ENCODE measurements around the gene PIK3CB.

PIK3CB gene

DNA sequence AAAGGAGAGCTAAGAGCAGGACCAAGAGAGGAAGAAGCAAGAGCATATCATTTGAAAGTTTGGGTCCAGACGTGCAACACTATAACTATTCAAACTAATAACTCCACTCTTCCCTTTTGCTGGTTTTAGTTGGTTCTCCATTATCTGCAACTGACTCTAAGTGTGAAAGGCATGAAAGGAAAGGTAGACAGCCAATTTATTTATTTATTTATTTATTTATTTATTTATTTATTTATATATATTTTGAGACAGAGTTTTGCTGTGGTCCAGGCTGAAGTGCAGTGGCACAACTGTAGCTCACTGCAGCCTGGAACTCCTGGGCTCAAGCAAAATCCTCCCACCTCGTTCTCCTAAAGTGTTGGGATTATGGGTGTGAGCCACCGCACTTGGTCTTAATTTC lies 22.1 kb upstream of the PIK3CB start:
- no peaks in the 10 kb centered on the region for H3K36me3 ChIP-seq (ENCODE audit: control insufficient read depth in 2 of 2, insufficient read depth in 1 of 2, low read length in 2 of 2)
- ChIA-PET CTCF (interaction anchor here (0.7 to 1.1 kb wide), 2 partner anchors 67 to 444 kb away, joined by 3 read pairs; no protein-coding TSS in a partner anchor), POLR2A (no interaction called here)
- TF ChIP-seq ZNF654 (tag by site-specific recombination; IDR thresholded peaks at IDR 0.05; ENCODE audit: low read depth) (peak; percentile 40; the same call in 1 of the 2 replicates), ZNF169 (tag by site-specific recombination; IDR thresholded peaks at IDR 0.05) (no peak), ZBTB8A (tag by site-specific recombination; IDR thresholded peaks at IDR 0.05) (peak; percentile 71), OVOL3 (tag by site-specific recombination; IDR thresholded peaks at IDR 0.05) (0 out of 2 replicates have a peak, but pooled peaks have one; percentile 21), ZNF629 (tag by site-specific recombination; IDR thresholded peaks at IDR 0.05) (0 out of 2 replicates have a peak, but pooled peaks have one; percentile 39), SETDB1 (IDR thresholded peaks at IDR 0.05; ENCODE audit: insufficient read length, low read length) (no peak), ZNF514 (tag by site-specific recombination; IDR thresholded peaks at IDR 0.05) (no peak), ZNF354C (tag by site-specific recombination; IDR thresholded peaks at IDR 0.05; ENCODE audit: borderline replicate concordance, low read depth) (no peak), ZNF530 (tag by site-specific recombination; IDR thresholded peaks at IDR 0.05; ENCODE audit: low read depth) (no peak), KLF16 (tag by site-specific recombination; IDR thresholded peaks at IDR 0.05) (no peak), FEZF1 (tag by site-specific recombination; IDR thresholded peaks at IDR 0.05) (no peak), SP2 (tag by site-specific recombination; IDR thresholded peaks at IDR 0.05) (no peak), SP3 (tag by site-specific recombination; IDR thresholded peaks at IDR 0.05) (no peak), ZNF19 (tag by site-specific recombination; IDR thresholded peaks at IDR 0.05; ENCODE audit: low read depth) (0 out of 2 replicates have a peak, but pooled peaks have one; percentile 66), GFI1B (tag by site-specific recombination; IDR thresholded peaks at IDR 0.05) (no peak), BCL11B (tag by site-specific recombination; IDR thresholded peaks at IDR 0.05; ENCODE audit: low read depth) (no peak), RBAK (tag by site-specific recombination; IDR thresholded peaks at IDR 0.05) (no peak), ZNF76 (tag by site-specific recombination; IDR thresholded peaks at IDR 0.05; ENCODE audit: borderline replicate concordance, low read depth) (no peak), ZNF404 (tag by site-specific recombination; IDR thresholded peaks at IDR 0.05) (no peak), ZSCAN16 (tag by site-specific recombination; IDR thresholded peaks at IDR 0.05) (no peak), ZNF433 (tag by site-specific recombination; IDR thresholded peaks at IDR 0.05; ENCODE audit: low read depth) (0 out of 2 replicates have a peak, but pooled peaks have one; percentile 35), TCF7L2 (IDR thresholded peaks at IDR 0.05; ENCODE audit: borderline replicate concordance, low read depth, low read length) (no peak), ZSCAN23 (tag by site-specific recombination; IDR thresholded peaks at IDR 0.05) (no peak), HOXD13 (CRISPR knock-in tag; IDR thresholded peaks at IDR 0.05; ENCODE audit: borderline replicate concordance) (no peak), ZNF157 (tag by site-specific recombination; IDR thresholded peaks at IDR 0.05) (no peak)
- TF ChIP-seq, protein P1, sequence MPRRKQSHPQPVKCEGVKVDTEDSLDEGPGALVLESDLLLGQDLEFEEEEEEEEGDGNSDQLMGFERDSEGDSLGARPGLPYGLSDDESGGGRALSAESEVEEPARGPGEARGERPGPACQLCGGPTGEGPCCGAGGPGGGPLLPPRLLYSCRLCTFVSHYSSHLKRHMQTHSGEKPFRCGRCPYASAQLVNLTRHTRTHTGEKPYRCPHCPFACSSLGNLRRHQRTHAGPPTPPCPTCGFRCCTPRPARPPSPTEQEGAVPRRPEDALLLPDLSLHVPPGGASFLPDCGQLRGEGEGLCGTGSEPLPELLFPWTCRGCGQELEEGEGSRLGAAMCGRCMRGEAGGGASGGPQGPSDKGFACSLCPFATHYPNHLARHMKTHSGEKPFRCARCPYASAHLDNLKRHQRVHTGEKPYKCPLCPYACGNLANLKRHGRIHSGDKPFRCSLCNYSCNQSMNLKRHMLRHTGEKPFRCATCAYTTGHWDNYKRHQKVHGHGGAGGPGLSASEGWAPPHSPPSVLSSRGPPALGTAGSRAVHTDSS (tag by site-specific recombination; IDR thresholded peaks at IDR 0.05), result no peak
- TF ChIP-seq, protein P2, sequence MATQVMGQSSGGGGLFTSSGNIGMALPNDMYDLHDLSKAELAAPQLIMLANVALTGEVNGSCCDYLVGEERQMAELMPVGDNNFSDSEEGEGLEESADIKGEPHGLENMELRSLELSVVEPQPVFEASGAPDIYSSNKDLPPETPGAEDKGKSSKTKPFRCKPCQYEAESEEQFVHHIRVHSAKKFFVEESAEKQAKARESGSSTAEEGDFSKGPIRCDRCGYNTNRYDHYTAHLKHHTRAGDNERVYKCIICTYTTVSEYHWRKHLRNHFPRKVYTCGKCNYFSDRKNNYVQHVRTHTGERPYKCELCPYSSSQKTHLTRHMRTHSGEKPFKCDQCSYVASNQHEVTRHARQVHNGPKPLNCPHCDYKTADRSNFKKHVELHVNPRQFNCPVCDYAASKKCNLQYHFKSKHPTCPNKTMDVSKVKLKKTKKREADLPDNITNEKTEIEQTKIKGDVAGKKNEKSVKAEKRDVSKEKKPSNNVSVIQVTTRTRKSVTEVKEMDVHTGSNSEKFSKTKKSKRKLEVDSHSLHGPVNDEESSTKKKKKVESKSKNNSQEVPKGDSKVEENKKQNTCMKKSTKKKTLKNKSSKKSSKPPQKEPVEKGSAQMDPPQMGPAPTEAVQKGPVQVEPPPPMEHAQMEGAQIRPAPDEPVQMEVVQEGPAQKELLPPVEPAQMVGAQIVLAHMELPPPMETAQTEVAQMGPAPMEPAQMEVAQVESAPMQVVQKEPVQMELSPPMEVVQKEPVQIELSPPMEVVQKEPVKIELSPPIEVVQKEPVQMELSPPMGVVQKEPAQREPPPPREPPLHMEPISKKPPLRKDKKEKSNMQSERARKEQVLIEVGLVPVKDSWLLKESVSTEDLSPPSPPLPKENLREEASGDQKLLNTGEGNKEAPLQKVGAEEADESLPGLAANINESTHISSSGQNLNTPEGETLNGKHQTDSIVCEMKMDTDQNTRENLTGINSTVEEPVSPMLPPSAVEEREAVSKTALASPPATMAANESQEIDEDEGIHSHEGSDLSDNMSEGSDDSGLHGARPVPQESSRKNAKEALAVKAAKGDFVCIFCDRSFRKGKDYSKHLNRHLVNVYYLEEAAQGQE (tag by site-specific recombination; IDR thresholded peaks at IDR 0.05), result peak; percentile 65; the same call in 1 of the 2 replicates
- TF ChIP-seq, protein P3, sequence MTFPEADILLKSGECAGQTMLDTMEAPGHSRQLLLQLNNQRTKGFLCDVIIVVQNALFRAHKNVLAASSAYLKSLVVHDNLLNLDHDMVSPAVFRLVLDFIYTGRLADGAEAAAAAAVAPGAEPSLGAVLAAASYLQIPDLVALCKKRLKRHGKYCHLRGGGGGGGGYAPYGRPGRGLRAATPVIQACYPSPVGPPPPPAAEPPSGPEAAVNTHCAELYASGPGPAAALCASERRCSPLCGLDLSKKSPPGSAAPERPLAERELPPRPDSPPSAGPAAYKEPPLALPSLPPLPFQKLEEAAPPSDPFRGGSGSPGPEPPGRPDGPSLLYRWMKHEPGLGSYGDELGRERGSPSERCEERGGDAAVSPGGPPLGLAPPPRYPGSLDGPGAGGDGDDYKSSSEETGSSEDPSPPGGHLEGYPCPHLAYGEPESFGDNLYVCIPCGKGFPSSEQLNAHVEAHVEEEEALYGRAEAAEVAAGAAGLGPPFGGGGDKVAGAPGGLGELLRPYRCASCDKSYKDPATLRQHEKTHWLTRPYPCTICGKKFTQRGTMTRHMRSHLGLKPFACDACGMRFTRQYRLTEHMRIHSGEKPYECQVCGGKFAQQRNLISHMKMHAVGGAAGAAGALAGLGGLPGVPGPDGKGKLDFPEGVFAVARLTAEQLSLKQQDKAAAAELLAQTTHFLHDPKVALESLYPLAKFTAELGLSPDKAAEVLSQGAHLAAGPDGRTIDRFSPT (tag by site-specific recombination; IDR thresholded peaks at IDR 0.05), result no peak
- TF ChIP-seq, protein P4, sequence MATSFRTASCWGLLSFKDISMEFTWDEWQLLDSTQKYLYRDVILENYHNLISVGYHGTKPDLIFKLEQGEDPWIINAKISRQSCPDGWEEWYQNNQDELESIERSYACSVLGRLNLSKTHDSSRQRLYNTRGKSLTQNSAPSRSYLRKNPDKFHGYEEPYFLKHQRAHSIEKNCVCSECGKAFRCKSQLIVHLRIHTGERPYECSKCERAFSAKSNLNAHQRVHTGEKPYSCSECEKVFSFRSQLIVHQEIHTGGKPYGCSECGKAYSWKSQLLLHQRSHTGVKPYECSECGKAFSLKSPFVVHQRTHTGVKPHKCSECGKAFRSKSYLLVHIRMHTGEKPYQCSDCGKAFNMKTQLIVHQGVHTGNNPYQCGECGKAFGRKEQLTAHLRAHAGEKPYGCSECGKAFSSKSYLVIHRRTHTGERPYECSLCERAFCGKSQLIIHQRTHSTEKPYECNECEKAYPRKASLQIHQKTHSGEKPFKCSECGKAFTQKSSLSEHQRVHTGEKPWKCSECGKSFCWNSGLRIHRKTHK (tag by site-specific recombination; IDR thresholded peaks at IDR 0.05), result no peak
- TF ChIP-seq, protein P5, sequence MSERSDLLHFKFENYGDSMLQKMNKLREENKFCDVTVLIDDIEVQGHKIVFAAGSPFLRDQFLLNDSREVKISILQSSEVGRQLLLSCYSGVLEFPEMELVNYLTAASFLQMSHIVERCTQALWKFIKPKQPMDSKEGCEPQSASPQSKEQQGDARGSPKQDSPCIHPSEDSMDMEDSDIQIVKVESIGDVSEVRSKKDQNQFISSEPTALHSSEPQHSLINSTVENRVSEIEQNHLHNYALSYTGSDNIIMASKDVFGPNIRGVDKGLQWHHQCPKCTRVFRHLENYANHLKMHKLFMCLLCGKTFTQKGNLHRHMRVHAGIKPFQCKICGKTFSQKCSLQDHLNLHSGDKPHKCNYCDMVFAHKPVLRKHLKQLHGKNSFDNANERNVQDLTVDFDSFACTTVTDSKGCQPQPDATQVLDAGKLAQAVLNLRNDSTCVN (tag by site-specific recombination; optimal IDR thresholded peaks at IDR 0.05), result no peak

More for the DNA sequence above, 22.1 kb upstream of the PIK3CB start:
- Histone ChIP-seq H3K4me3 (ENCODE audit: low read depth, low read length) (no peak overlapping the region), H3K4me1 (ENCODE audit: control insufficient read depth, insufficient read depth, low read length) (no peaks in the 10 kb centered on the region), H3K9me3 (ENCODE audit: control insufficient read depth, insufficient read depth, low read depth, low read length) (no peaks in the 10 kb centered on the region), H3K27ac (ENCODE audit: extremely low read depth, low read depth, low read length) (no peak overlapping the region)

Data from HEK293 (cell line).